IMR-90 (cell line): ENCODE measurements around the gene NUP205. TPM values are rescaled to one million over a fixed set of nuclear protein-coding genes. Genes with fewer than 3 reads are reported as not detected.

Experiments used
- ATAC-seq: fragments of 200-7000 bp; cut with Tn5 transposase; 2 replicates; pipeline ENCODE4 v1.9.1; 2020; ENCODE audit warnings: low read depth, mild to moderate bottlenecking, moderate library complexity
- BruUV-seq: library from RNA; stranded (reverse); fragments of 400-500 nt; replicated peaks from 2 replicates; lab custom pipeline; 2021; lab: Mats Ljungman, UMichigan
- CTCF ChIA-PET: fragments of 300-600 bp; formaldehyde crosslinking; extraction: SDS; loops from one replicate; lab custom pipeline; 2021; ENCODE audit warnings: antibody characterized with exemption; lab: Yijun Ruan, JAX
- POLR2A ChIA-PET: fragments of 300-600 bp; sonication (Branson Sonifier 250); formaldehyde crosslinking; loops from one replicate; lab custom pipeline; 2022; ENCODE audit warnings: antibody characterized with exemption; ENCODE audit not compliant: unreplicated experiment; lab: Charles Lee
- DNase-seq: peaks from one replicate; pipeline ENCODE4 v3.0.0; 2013
- H2AFZ ChIP-seq: replicated peaks from 2 replicates; pipeline ENCODE3; 2013; ENCODE audit warnings: low read length, mild to moderate bottlenecking; ENCODE audit not compliant: poor library complexity
- H2AK5ac ChIP-seq: 2 replicates; pipeline ENCODE4 v1.6.1; 2013; ENCODE audit warnings: low read depth, low read length, inconsistent platforms
- H2AK9ac ChIP-seq: replicated peaks from 2 replicates; pipeline ENCODE3; 2013; ENCODE audit warnings: mild to moderate bottlenecking, low read depth, low read length, moderate library complexity; ENCODE audit not compliant: poor library complexity
- H2BK120ac ChIP-seq: 2 replicates; pipeline ENCODE4 v1.6.1; 2013; ENCODE audit warnings: low read depth, low read length, inconsistent platforms
- H2BK15ac ChIP-seq: 3 replicates; pipeline ENCODE4 v1.6.1; 2013; ENCODE audit warnings: low read depth, low read length, inconsistent platforms
- H2BK20ac ChIP-seq: 2 replicates; pipeline ENCODE4 v1.6.1; 2013; ENCODE audit warnings: low read depth, mild to moderate bottlenecking, inconsistent platforms, low read length, moderate library complexity
- H2BK5ac ChIP-seq: 2 replicates; pipeline ENCODE4 v1.6.1; 2013; ENCODE audit warnings: mild to moderate bottlenecking, low read depth, low read length, inconsistent platforms; ENCODE audit not compliant: poor library complexity, severe bottlenecking
- H3K14ac ChIP-seq: replicated peaks from 2 replicates; pipeline ENCODE4 v1.6.1; 2013; ENCODE audit warnings: low read depth, low read length, inconsistent platforms
- H3K18ac ChIP-seq: 2 replicates; pipeline ENCODE4 v1.6.1; 2013; ENCODE audit warnings: low read depth, low read length, control low read depth
- H3K23ac ChIP-seq: 2 replicates; pipeline ENCODE4 v1.6.1; 2013; ENCODE audit warnings: low read depth, low read length, inconsistent platforms
- H3K27ac ChIP-seq: 2 replicates; pipeline ENCODE4 v1.5.1; 2013; ENCODE audit warnings: mild to moderate bottlenecking, control low read depth, low read length; ENCODE audit not compliant: insufficient read depth
- H3K27me3 ChIP-seq: 2 replicates; pipeline ENCODE4 v1.6.1; 2013; ENCODE audit warnings: low read length; ENCODE audit not compliant: control insufficient read depth, insufficient read depth
- H3K36me3 ChIP-seq: 2 replicates; pipeline ENCODE4 v1.6.1; 2013; ENCODE audit warnings: low read length, mixed read lengths; ENCODE audit not compliant: control insufficient read depth, insufficient read depth
- H3K4ac ChIP-seq: 2 replicates; pipeline ENCODE4 v1.6.1; 2013; ENCODE audit warnings: low read depth, low read length, inconsistent platforms
- H3K4me1 ChIP-seq: 2 replicates; pipeline ENCODE4 v1.6.1; 2013; ENCODE audit warnings: low read length, mixed read lengths; ENCODE audit not compliant: control insufficient read depth, insufficient read depth
- H3K4me2 ChIP-seq: 2 replicates; pipeline ENCODE4 v1.6.1; 2013; ENCODE audit warnings: low read depth, mild to moderate bottlenecking, control low read depth, low read length, moderate library complexity
- H3K4me3 ChIP-seq: 2 replicates; pipeline ENCODE4 v1.5.1; 2013; ENCODE audit warnings: low read depth, mild to moderate bottlenecking, control low read depth, low read length, moderate library complexity; ENCODE audit not compliant: insufficient read depth
- H3K56ac ChIP-seq: 2 replicates; pipeline ENCODE4 v1.6.1; 2013; ENCODE audit warnings: low read length, inconsistent platforms; ENCODE audit not compliant: insufficient read depth; ENCODE audit errors: extremely low read depth
- H3K79me1 ChIP-seq, 2 experiments: 2 replicates each; pipeline ENCODE4 v1.6.1; 2013; ENCODE audit warnings: low read length in 2 of 2, inconsistent platforms in 1 of 2, low read depth in 1 of 2
- H3K9ac ChIP-seq: 2 replicates; pipeline ENCODE4 v1.6.1; 2013; ENCODE audit warnings: low read depth, low read length, control low read depth
- H3K9me1 ChIP-seq: 2 replicates; pipeline ENCODE4 v1.6.1; 2013; ENCODE audit warnings: low read length, inconsistent platforms; ENCODE audit not compliant: insufficient read depth
- H3K9me3 ChIP-seq: 2 replicates; pipeline ENCODE4 v1.6.1; 2013; ENCODE audit warnings: low read length; ENCODE audit not compliant: control insufficient read depth, insufficient read depth
- H4K20me1 ChIP-seq: 2 replicates; pipeline ENCODE4 v1.6.1; 2013; ENCODE audit warnings: low read length, inconsistent platforms; ENCODE audit not compliant: insufficient read depth
- H4K5ac ChIP-seq: 2 replicates; pipeline ENCODE4 v1.6.1; 2013; ENCODE audit warnings: mild to moderate bottlenecking, low read depth, low read length, control low read depth
- H4K8ac ChIP-seq, 2 experiments: 2 replicates each; pipeline ENCODE4 v1.6.1; 2013; ENCODE audit warnings: low read depth in 2 of 2, low read length in 2 of 2, control low read depth in 1 of 2, inconsistent platforms in 1 of 2
- H4K91ac ChIP-seq: 2 replicates; pipeline ENCODE4 v1.6.1; 2013; ENCODE audit warnings: low read depth, low read length, inconsistent platforms; ENCODE audit not compliant: insufficient read depth
- BHLHE40 ChIP-seq: fragments of 150-350 bp; IDR thresholded peaks from 2 replicates; pipeline ENCODE4 v1.6.1; 2016; ENCODE audit warnings: mild to moderate bottlenecking, low read depth, low read length
- CTCF ChIP-seq: conservative IDR thresholded peaks from 2 replicates; pipeline ENCODE4 v1.5.1; 2012; ENCODE audit warnings: mild to moderate bottlenecking, low read depth, low read length, improper control_type of control experiment
- ELK1 ChIP-seq: fragments of 150-350 bp; IDR thresholded peaks from 2 replicates; pipeline ENCODE4 v1.6.1; 2016; ENCODE audit warnings: low read depth, mild to moderate bottlenecking, low read length, moderate library complexity, borderline replicate concordance
- RCOR1 ChIP-seq: IDR thresholded peaks from 2 replicates; pipeline ENCODE4 v1.6.1; 2012; ENCODE audit warnings: mild to moderate bottlenecking, low read length, improper control_type of control experiment; ENCODE audit not compliant: insufficient replicate concordance
- RFX5 ChIP-seq: IDR thresholded peaks from 2 replicates; pipeline ENCODE4 v1.8.0; 2012; ENCODE audit warnings: low read depth, mild to moderate bottlenecking, low read length, moderate library complexity
- SMC3 ChIP-seq: fragments of 150-350 bp; IDR thresholded peaks from 2 replicates; pipeline ENCODE4 v1.6.1; 2016; ENCODE audit warnings: low read depth, mild to moderate bottlenecking, antibody characterized with exemption, low read length, moderate library complexity
- WGBS, 2 experiments: methylation state at CpG; one replicate each; pipeline versions ENCODE4 v1.1.5 to v1.1.7; 2013; ENCODE audit warnings: missing lambda C conversion rate in 2 of 2; ENCODE audit not compliant: insufficient read length in 1 of 2; ENCODE audit errors: extremely low coverage in 2 of 2; 5-methylcytosine and 5-hydroxymethylcytosine counted together
- dilution Hi-C: fragments of 300-500 bp; cut with HindIII; formaldehyde crosslinking; loops from one replicate; pipeline ENCODE4 v1.14.3; 2018; ENCODE audit warnings: low sequenced_read_pairs; ENCODE audit not compliant: unreplicated experiment
- in situ Hi-C: fragments of 300-500 bp; cut with MboI; formaldehyde crosslinking; loops from 3 replicates; pipeline ENCODE4 v1.14.3; 2019; ENCODE audit warnings: low sequenced_read_pairs, inconsistent platforms, mixed read lengths
- intact Hi-C: fragments of 100-400 bp; cut with micrococcal nuclease; formaldehyde crosslinking; loops from 2 replicates; pipeline ENCODE4 v1.10.0; 2022
- polyA plus RNA-seq, 3 experiments: library from polyadenylated mRNA; depleted of rRNA; stranded (reverse); fragments of >200 nt; gene quantifications; 2 replicates each; pipeline ENCODE4 v1.2.3, GENCODE V29; 2012; ENCODE audit warnings: low replicate concordance in 1 of 3
- total RNA-seq: library from RNA; depleted of rRNA; stranded (reverse); fragments of >200 nt; gene quantifications from 2 replicates; pipeline ENCODE4 v1.2.3, GENCODE V29; 2012

Gene NUP205
- total and polyA plus RNA-seq, 2 of the 4 experiments (the other 2 are of a cell fraction), result 29.5 to 84.6 TPM

- dilution Hi-C loops, result no loop called here
- Histone ChIP-seq H4K91ac (no peak overlapping the region), H3K23ac (no peak overlapping the region), H3K9me3 (no peaks in the 10 kb centered on the region), H3K79me1 (peaks cover 8 to 14% of the 10 kb centered on the region in 2 experiments), H3K9me1 (no peaks in the 10 kb centered on the region), H3K56ac (no peak overlapping the region), H3K36me3 (peaks cover 18% of the 10 kb centered on the region), H2AFZ (no peak overlapping the region), H2BK15ac (no peak overlapping the region), H3K4me2 (peak overlapping the region; percentile 52; the same call in 1 of the 2 replicates), H2AK9ac (no peak overlapping the region), H4K5ac (no peak overlapping the region), H2BK20ac (no peak overlapping the region), H3K9ac (no peak overlapping the region), H3K27me3 (no peaks in the 10 kb centered on the region), H3K4ac (no peak overlapping the region), H3K27ac (no peak overlapping the region), H2BK5ac (no peak overlapping the region), H2BK120ac (no peak overlapping the region), H3K4me3 (no peak overlapping the region), H3K4me1 (no peaks in the 10 kb centered on the region), H3K14ac (no peak overlapping the region), H4K20me1 (no peaks in the 10 kb centered on the region), H2AK5ac (no peak overlapping the region), H3K18ac (no peak overlapping the region), H4K8ac (no peak overlapping the region)
- POLR2A ChIA-PET, result no interaction called here
- in situ Hi-C loops, result no loop called here
- intact Hi-C loops, result loop anchor here (5.0 kb wide), 1 partner anchor 37 kb away; no protein-coding TSS in a partner anchor
- CTCF ChIA-PET, result no interaction called here
- ATAC-seq (no peak), DNase-seq (no peak)
- WGBS, 2 experiments, result no CpG with 5 or more reads among the region's 4 CpGs
- no TSS peak for BruUV-seq
- TF ChIP-seq RCOR1 (no peak), ELK1 (no peak), BHLHE40 (no peak), SMC3 (no peak), CTCF (no peak), RFX5 (no peak)
Observed at GRCh38 chr7:135575296-135575695, 17.6 kb downstream of the NUP205 start.
